BJ (cell line): Measurements from ENCODE around the gene ZNF799. TPM values are rescaled to one million over a fixed set of nuclear protein-coding genes. Genes with fewer than 3 reads are reported as not detected.
"Not testable (repeated sequence)": the region's sequence is repeated elsewhere in the genome, so short reads cannot be mapped to it uniquely, and the experiment has no call there.

Experiments
- CTCF ChIA-PET: fragments of 350-600 bp; formaldehyde crosslinking; extraction: SDS; loops from one replicate; lab custom pipeline; 2021; ENCODE audit warnings: antibody characterized with exemption, inconsistent platforms; lab: Yijun Ruan, JAX
- POLR2A ChIA-PET: fragments of 300-600 bp; sonication (Branson Sonifier 250); formaldehyde crosslinking; extraction: SDS; loops from one replicate; lab custom pipeline; 2021; ENCODE audit warnings: antibody characterized with exemption; lab: Charles Lee
- DNase-seq: peaks from one replicate; pipeline ENCODE4 v3.0.0-alpha.2; 2011; ENCODE audit warnings: low read depth
- H3K27me3 ChIP-seq: 2 replicates; pipeline ENCODE4 v1.6.0; 2011; ENCODE audit warnings: low read length; ENCODE audit not compliant: control insufficient read depth, insufficient read depth
- H3K36me3 ChIP-seq: 2 replicates; pipeline ENCODE4 v1.5.1; 2011; ENCODE audit warnings: low read length; ENCODE audit not compliant: control insufficient read depth, insufficient read depth
- H3K4me3 ChIP-seq: 2 replicates; pipeline ENCODE4 v1.5.1; 2011; ENCODE audit warnings: low read depth, mild to moderate bottlenecking, control low read depth, low read length
- polyA plus RNA-seq: library from polyadenylated mRNA; depleted of rRNA; stranded (reverse); fragments of >200 nt; gene quantifications from 2 replicates; pipeline ENCODE4 v1.2.3, GENCODE V29; 2011
- TF ChIP-seq, protein P1 (sequence below): IDR thresholded peaks from 2 replicates; pipeline ENCODE4 v1.5.1; 2011; ENCODE audit warnings: low read depth, mild to moderate bottlenecking, control low read depth, inconsistent platforms, low read length, moderate library complexity; ENCODE audit not compliant: insufficient read depth

Gene ZNF799
- polyA plus RNA-seq, 1 experiment = 0.63 TPM

DNA sequence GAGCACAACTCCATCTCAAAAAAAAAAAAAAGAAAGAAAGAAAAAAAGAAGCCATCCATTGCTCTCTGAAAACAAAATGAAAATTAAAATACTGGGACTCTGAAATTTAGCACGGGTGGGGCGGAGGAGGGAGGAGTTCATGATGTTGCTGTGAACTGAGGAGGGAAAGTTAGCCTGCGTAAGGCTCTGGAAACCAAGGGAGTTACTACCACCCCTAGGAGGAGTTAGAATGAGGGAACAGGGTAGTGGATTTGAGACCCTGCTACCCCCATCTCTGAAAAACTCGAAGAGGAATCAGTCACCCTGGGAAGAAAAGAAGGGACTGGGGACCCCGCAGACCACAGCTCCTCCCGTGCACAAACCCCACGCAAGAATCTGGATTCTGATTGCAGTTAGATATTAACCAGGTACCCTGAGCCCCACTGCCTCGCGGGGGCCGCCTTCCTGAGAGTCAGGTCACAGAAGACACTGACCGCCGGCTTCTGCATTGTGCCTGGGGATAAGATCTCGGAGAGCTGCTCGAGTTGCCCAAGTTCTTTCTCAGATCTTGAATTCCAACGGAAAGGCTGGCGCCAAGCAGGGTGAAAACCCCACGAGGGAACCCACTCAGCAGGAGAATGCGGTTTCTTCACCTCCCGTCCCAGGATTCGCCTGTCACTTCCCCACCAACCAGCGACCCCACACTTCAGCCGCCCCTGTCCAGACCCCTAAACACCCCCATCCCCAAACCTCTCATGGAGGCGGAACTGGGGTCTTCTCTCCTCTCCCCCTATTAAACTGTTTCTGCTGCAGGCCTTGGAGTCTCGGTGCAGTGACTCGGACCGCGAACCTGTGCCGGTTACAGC is 36.5 kb downstream of the ZNF799 start:
- CTCF ChIA-PET = interaction anchor here (0.6 to 2.9 kb wide), 6 partner anchors 10 to 305 kb away, joined by 3 to 8 read pairs (median 4); partner anchors contain the start of gene ZNF563
- no peak for DNase-seq
- Histone ChIP-seq H3K36me3 (no peaks in the 10 kb centered on the region), H3K4me3 (peak overlapping the region; percentile 74), H3K27me3 (no peaks in the 10 kb centered on the region)
- TF ChIP-seq, protein P1, sequence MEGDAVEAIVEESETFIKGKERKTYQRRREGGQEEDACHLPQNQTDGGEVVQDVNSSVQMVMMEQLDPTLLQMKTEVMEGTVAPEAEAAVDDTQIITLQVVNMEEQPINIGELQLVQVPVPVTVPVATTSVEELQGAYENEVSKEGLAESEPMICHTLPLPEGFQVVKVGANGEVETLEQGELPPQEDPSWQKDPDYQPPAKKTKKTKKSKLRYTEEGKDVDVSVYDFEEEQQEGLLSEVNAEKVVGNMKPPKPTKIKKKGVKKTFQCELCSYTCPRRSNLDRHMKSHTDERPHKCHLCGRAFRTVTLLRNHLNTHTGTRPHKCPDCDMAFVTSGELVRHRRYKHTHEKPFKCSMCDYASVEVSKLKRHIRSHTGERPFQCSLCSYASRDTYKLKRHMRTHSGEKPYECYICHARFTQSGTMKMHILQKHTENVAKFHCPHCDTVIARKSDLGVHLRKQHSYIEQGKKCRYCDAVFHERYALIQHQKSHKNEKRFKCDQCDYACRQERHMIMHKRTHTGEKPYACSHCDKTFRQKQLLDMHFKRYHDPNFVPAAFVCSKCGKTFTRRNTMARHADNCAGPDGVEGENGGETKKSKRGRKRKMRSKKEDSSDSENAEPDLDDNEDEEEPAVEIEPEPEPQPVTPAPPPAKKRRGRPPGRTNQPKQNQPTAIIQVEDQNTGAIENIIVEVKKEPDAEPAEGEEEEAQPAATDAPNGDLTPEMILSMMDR = no peak
- POLR2A ChIA-PET = no interaction called here

DNA sequence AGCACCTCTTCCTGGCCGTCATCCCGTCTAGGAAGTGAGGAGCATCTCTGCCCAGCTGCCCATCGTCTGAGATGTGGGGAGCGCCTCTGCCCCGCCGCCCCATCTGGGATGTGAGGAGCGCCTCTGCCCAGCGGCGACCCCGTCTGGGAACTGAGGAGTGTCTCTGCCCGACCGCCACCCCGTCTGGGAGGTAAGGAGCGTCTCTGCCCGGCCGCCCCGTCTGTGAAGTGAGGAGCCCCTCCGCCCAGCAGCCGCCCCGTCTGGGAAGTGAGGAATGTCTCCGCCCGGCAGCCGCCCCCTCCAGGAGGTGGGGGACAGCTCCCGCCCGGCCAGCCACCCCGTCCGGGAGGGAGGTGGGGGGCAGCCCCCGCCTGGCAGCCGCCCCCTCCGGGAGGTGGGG is 38.8 kb downstream of the ZNF799 start:
- DNase-seq, POLR2A ChIA-PET, CTCF ChIA-PET, H3K36me3 ChIP-seq, H3K4me3 ChIP-seq, H3K27me3 ChIP-seq: not testable (repeated sequence)

DNA sequence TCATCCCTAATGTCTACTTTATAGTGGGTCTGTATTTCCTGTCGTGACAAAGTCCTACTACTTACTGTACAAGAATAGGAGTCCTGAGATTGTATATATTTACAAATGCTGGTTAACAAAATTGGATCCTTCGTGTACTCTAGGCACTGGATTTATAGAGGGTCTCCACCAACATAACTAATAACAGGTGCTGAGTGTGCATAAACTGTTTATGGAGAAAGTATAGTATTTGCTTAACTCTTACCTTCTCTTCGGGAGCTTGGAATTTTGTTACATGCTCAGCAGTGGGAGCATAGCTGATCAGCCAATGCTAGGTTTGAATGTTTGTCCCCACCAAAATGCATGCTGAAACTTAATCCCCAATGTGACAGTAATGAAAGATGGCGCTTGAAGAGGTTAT is 47.7 kb downstream of the ZNF799 start:
- CTCF ChIA-PET = interaction anchor here (1.5 kb wide), 1 partner anchor 12 kb away, joined by 3 read pairs; the partner anchor contains the start of gene ZNF442
- Histone ChIP-seq H3K36me3 (0 out of 2 replicates have a peak, but pooled peaks cover 1% of the 10 kb centered on the region), H3K27me3 (no peaks in the 10 kb centered on the region), H3K4me3 (no peak overlapping the region)
- DNase-seq = no peak
- TF ChIP-seq, protein P1 = no peak
- POLR2A ChIA-PET = no interaction called here

DNA sequence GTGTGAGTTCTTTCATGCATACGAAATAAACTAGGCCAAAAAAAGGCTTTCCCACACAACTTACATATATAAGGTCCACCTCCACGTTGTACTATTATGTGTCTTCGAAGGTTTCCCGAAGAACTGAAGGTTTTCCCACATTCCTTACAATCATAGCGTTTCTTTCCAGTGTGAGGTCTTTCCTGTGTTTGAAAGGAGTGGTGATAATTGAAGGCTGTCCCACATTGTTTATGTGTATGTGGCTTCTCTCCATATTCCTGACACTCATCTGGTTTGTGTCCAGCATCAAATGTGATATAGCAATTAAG is 50.2 kb downstream of the ZNF799 start:
- H3K4me3 ChIP-seq = no peak overlapping the region
- H3K36me3 ChIP-seq = 0 out of 2 replicates have a peak, but pooled peaks cover 1% of the 10 kb centered on the region
- ChIA-PET POLR2A (no interaction called here), CTCF (no interaction called here)
- no peak for DNase-seq
- TF ChIP-seq, protein P1 = no peak
- no peaks in the 10 kb centered on the region for H3K27me3 ChIP-seq

DNA sequence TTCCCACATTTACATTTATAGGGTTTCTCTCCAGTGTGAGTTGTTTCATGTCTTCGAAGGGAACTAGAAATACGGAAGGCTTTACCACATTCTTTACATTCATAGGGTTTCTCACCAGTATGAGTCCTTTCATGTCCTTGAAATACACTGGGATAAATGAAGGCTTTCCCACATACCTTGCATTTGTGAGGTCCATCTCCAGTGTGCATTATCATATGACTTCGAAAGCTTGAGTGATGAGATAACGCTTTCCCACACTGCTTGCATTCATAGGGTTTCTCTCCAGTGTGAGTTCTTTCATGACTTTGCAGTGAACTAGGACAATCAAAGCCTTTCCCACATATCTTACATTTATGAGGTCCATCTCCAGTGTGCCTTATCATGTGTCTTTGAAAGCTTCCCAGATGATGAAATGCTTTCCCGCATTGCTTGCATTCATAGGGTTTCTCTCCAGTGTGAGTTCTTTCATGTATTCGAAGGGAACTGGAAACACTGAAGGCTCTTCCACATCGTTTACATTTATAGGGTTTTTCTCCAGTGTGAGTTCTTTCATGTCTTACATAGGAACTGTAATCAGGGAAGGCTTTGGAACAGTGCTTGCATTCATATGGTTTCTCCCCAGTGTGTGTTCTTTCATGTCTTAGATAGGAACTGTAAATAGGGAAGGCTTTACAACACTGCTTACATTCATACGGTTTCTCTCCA is 50.7 kb downstream of the ZNF799 start:
- no peaks in the 10 kb centered on the region for H3K27me3 ChIP-seq
- ChIA-PET POLR2A (no interaction called here), CTCF (no interaction called here)
- H3K4me3 ChIP-seq = no peak overlapping the region
- TF ChIP-seq, protein P1 = no peak
- DNase-seq = no peak
- H3K36me3 ChIP-seq = 0 out of 2 replicates have a peak, but pooled peaks cover 1% of the 10 kb centered on the region
